Endothelial cell of umbilical vein (primary cell): ENCODE data around the gene ZNF837. TPM values are rescaled to one million over a fixed set of nuclear protein-coding genes. Genes with fewer than 3 reads are reported as not detected.

Experiments
- BruUV-seq: library from RNA; stranded (reverse); fragments of 400-500 nt; replicated peaks from 2 replicates; lab custom pipeline; 2021; lab: Mats Ljungman, UMichigan
- CTCF ChIA-PET: fragments of 300-600, 350-600 bp; sonication (Branson Sonifier 250); formaldehyde crosslinking; loops from one replicate; lab custom pipeline; 2021; ENCODE audit warnings: antibody characterized with exemption, inconsistent platforms; lab: Charles Lee
- POLR2A ChIA-PET: fragments of 300-600, 350-600 bp; sonication (Branson Sonifier 250); formaldehyde crosslinking; loops from one replicate; lab custom pipeline; 2021; ENCODE audit warnings: antibody characterized with exemption, inconsistent platforms; lab: Charles Lee
- DNase-seq: peaks from one replicate; pipeline ENCODE4 v3.0.0-alpha.2; 2011; ENCODE audit warnings: low read depth, low spot score
- FAIRE-seq: peaks from 2 replicates; lab custom pipeline; 2011; peaks lifted over from hg19 to GRCh38; lab: Jason Lieb, UNC
- H2AFZ ChIP-seq: 2 replicates; pipeline ENCODE4 v1.6.0; 2012; ENCODE audit warnings: low read depth, low read length, control low read depth, inconsistent platforms
- H3K27ac ChIP-seq: 2 replicates; pipeline ENCODE4 v1.5.1; 2011; ENCODE audit warnings: low read depth, mild to moderate bottlenecking, control low read depth, low read length, moderate library complexity; ENCODE audit not compliant: insufficient read depth
- H3K27me3 ChIP-seq, 2 experiments: 2 replicates each; pipeline versions ENCODE4 v1.6.0 to v1.6.1; 2011; ENCODE audit warnings: low read length in 2 of 2, mixed read lengths in 1 of 2; ENCODE audit not compliant: control insufficient read depth in 2 of 2, insufficient read depth in 2 of 2
- H3K36me3 ChIP-seq, 2 experiments: 2 replicates in 1 of 2; 3 replicates in 1 of 2; pipeline ENCODE4 v1.5.1; 2011; ENCODE audit warnings: low read length in 2 of 2, mild to moderate bottlenecking in 1 of 2, moderate library complexity in 1 of 2; ENCODE audit not compliant: control insufficient read depth in 2 of 2, insufficient read depth in 2 of 2; ENCODE audit errors: extremely low read depth in 1 of 2
- H3K4me1 ChIP-seq: 3 replicates; pipeline ENCODE4 v1.5.1; 2011; ENCODE audit warnings: mild to moderate bottlenecking, low read length; ENCODE audit not compliant: control insufficient read depth, insufficient read depth; ENCODE audit errors: extremely low read depth
- H3K4me2 ChIP-seq: 2 replicates; pipeline ENCODE4 v1.6.1; 2011; ENCODE audit warnings: low read length, control low read depth, mixed read lengths; ENCODE audit not compliant: insufficient read depth
- H3K4me3 ChIP-seq, 3 experiments: fragments of 200-600 bp in 1 of 3; sonication (generic), shearing (Covaris generic) in 1 of 3; replicated peaks in 1 of 3; 2 replicates each; pipeline ENCODE4 v1.5.1; 2011 to 2016; ENCODE audit warnings: control low read depth in 3 of 3, low read length in 3 of 3, mild to moderate bottlenecking in 2 of 3, inconsistent platforms in 1 of 3, low read depth in 1 of 3, moderate library complexity in 1 of 3; ENCODE audit not compliant: insufficient read depth in 1 of 3
- H3K79me2 ChIP-seq: 2 replicates; pipeline ENCODE4 v1.6.0; 2012; ENCODE audit warnings: low read length, inconsistent platforms; ENCODE audit not compliant: control insufficient read depth, insufficient read depth
- H3K9ac ChIP-seq: replicated peaks from 2 replicates; pipeline ENCODE3; 2011; ENCODE audit warnings: low read length, control low read depth; ENCODE audit not compliant: insufficient read depth; ENCODE audit errors: extremely low read depth
- H3K9me1 ChIP-seq: replicated peaks from 3 replicates; pipeline ENCODE4 v1.6.0; 2011; ENCODE audit warnings: mild to moderate bottlenecking, low read length; ENCODE audit not compliant: control insufficient read depth, insufficient read depth; ENCODE audit errors: extremely low read depth
- H3K9me3 ChIP-seq: replicated peaks from 2 replicates; pipeline ENCODE4 v1.5.1; 2012; ENCODE audit warnings: low read length, inconsistent platforms; ENCODE audit not compliant: control insufficient read depth, insufficient read depth
- H4K20me1 ChIP-seq: replicated peaks from 2 replicates; pipeline ENCODE3; 2011; ENCODE audit warnings: mild to moderate bottlenecking, low read length; ENCODE audit not compliant: control insufficient read depth, insufficient read depth; ENCODE audit errors: extremely low read depth
- EZH2 ChIP-seq: IDR thresholded peaks from 2 replicates; pipeline ENCODE4 v1.6.1; 2012; ENCODE audit warnings: borderline replicate concordance, low read depth, mild to moderate bottlenecking, moderate library complexity, low read length, inconsistent platforms; ENCODE audit not compliant: severe bottlenecking
- FOS ChIP-seq: IDR thresholded peaks from 2 replicates; pipeline ENCODE4 v1.6.1; 2011; ENCODE audit warnings: mild to moderate bottlenecking, low read length, moderate library complexity, borderline replicate concordance; ENCODE audit not compliant: insufficient read depth
- GATA2 ChIP-seq: IDR thresholded peaks from 2 replicates; pipeline ENCODE4 v1.7.0; 2011; ENCODE audit warnings: low read depth, mild to moderate bottlenecking, moderate library complexity, mixed read lengths, low read length; ENCODE audit not compliant: insufficient read length, insufficient read depth
- JUN ChIP-seq: IDR thresholded peaks from 2 replicates; pipeline ENCODE4 v1.6.1; 2011; ENCODE audit warnings: borderline replicate concordance, low read depth; ENCODE audit not compliant: insufficient read length, insufficient read depth
- MAX ChIP-seq: IDR thresholded peaks from 2 replicates; pipeline ENCODE4 v1.6.1; 2011; ENCODE audit not compliant: insufficient read depth, insufficient read length
- MYC ChIP-seq: IDR thresholded peaks from one replicate; pipeline ENCODE4 v1.6.1; 2011; ENCODE audit warnings: mild to moderate bottlenecking, low read depth, low read length
- POLR2A ChIP-seq: IDR thresholded peaks from 2 replicates; pipeline ENCODE4 v1.6.1; 2012; ENCODE audit warnings: low read depth, mild to moderate bottlenecking, control low read depth, low read length
- POLR2AphosphoS5 ChIP-seq: IDR thresholded peaks from 2 replicates; pipeline ENCODE4 v1.6.1; 2012; ENCODE audit warnings: low read depth, mild to moderate bottlenecking, control low read depth, low read length, moderate library complexity; ENCODE audit not compliant: insufficient read depth
- dilution Hi-C: fragments of 300-500 bp; cut with MboI; formaldehyde crosslinking; loops from one replicate; pipeline ENCODE4 v1.15.0; 2019; ENCODE audit warnings: low sequenced_read_pairs; ENCODE audit not compliant: extremely low pct_ligation_motif_present
- intact Hi-C: fragments of 100-400 bp; cut with micrococcal nuclease; formaldehyde crosslinking; loops from one replicate; pipeline ENCODE4 v1.10.0; 2022
- polyA plus RNA-seq, 4 experiments: library from polyadenylated mRNA; depleted of rRNA in 3 of 4; stranded (reverse) in 3 of 4; unstranded in 1 of 4; fragments of >200 nt; gene quantifications; 2 replicates each; pipeline versions ENCODE4 v1.2.1 to v1.2.3, GENCODE V29; 2011 to 2012; ENCODE audit warnings: missing spikeins in 1 of 4
- total RNA-seq: library from RNA; stranded (reverse); gene quantifications from 2 replicates; pipeline ENCODE4 v1.2.3, GENCODE V29; 2021
- TF ChIP-seq, protein P1 (sequence below), 2 donors: IDR thresholded peaks; 1 replicate in 1 of 2; 2 replicates in 1 of 2; pipeline ENCODE4 v1.5.1; 2011; ENCODE audit warnings: low read length in 2 of 2, mild to moderate bottlenecking in 2 of 2, moderate library complexity in 2 of 2, control low read depth in 1 of 2, inconsistent platforms in 1 of 2, low read depth in 1 of 2; ENCODE audit not compliant: insufficient read depth in 1 of 2; ENCODE audit errors: extremely low read depth in 1 of 2

ZNF837 gene
- total and polyA plus RNA-seq, 2 donors (not counting 3 experiments of a cell fraction or from before 2014, with no cell fraction given) = 1.4 to 1.6 TPM

- Histone ChIP-seq H3K4me2 (no peak overlapping the region), H3K9me3 (peaks cover 2% of the 10 kb centered on the region), H3K27ac (no peak overlapping the region), H2AFZ (no peak overlapping the region), H3K79me2 (no peaks in the 10 kb centered on the region), H3K9me1 (no peaks in the 10 kb centered on the region), H4K20me1 (no peaks in the 10 kb centered on the region), H3K9ac (no peak overlapping the region), H3K4me3 (no peak overlapping the region), H3K36me3 (peaks cover 0 to 22% of the 10 kb centered on the region in 2 experiments), H3K27me3 (no peaks in the 10 kb centered on the region), H3K4me1 (no peaks in the 10 kb centered on the region)
- ChIA-PET POLR2A (no interaction called here), CTCF (interaction anchor here (1.4 kb wide), 1 partner anchor 11 kb away, joined by 3 read pairs; no protein-coding TSS in a partner anchor)
- intact Hi-C loops (no loop called here), dilution Hi-C loops (no loop called here)
- FAIRE-seq (no peak), DNase-seq (no peak)
- BruUV-seq = no TSS peak
- TF ChIP-seq GATA2 (no peak), EZH2 (no peak), POLR2AphosphoS5 (no peak), FOS (no peak), POLR2A (no peak), MAX (no peak), JUN (no peak), MYC (no peak)
- TF ChIP-seq, protein P1, sequence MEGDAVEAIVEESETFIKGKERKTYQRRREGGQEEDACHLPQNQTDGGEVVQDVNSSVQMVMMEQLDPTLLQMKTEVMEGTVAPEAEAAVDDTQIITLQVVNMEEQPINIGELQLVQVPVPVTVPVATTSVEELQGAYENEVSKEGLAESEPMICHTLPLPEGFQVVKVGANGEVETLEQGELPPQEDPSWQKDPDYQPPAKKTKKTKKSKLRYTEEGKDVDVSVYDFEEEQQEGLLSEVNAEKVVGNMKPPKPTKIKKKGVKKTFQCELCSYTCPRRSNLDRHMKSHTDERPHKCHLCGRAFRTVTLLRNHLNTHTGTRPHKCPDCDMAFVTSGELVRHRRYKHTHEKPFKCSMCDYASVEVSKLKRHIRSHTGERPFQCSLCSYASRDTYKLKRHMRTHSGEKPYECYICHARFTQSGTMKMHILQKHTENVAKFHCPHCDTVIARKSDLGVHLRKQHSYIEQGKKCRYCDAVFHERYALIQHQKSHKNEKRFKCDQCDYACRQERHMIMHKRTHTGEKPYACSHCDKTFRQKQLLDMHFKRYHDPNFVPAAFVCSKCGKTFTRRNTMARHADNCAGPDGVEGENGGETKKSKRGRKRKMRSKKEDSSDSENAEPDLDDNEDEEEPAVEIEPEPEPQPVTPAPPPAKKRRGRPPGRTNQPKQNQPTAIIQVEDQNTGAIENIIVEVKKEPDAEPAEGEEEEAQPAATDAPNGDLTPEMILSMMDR (IDR thresholded peaks at IDR 0.05; ENCODE audit: extremely low read depth in 1 of 2, insufficient read depth in 1 of 2, low read depth in 1 of 2, low read length in 2 of 2) = no peak
Observed at GRCh38 chr19:58338825-58339558, 41.8 kb downstream of the ZNF837 start.
